Neural cell (in vitro differentiated cells): ENCODE results near the gene GRAP2. TPM values are rescaled to one million over a fixed set of nuclear protein-coding genes. Genes with fewer than 3 reads are reported as not detected.

ENCODE experiments used
- H2AFZ ChIP-seq: fragments of 200-600, 300-800 bp; sonication (generic), shearing (Covaris generic); 2 replicates; pipeline ENCODE4 v1.6.0; 2014; ENCODE audit warnings: low read depth, mild to moderate bottlenecking, antibody characterized with exemption, low read length, moderate library complexity
- H3F3A ChIP-seq: fragments of 200-600 bp; shearing (Covaris generic); 2 replicates; pipeline ENCODE4 v1.6.1; 2016; ENCODE audit warnings: mild to moderate bottlenecking, moderate library complexity, mixed read lengths, antibody characterized with exemption, low read length; ENCODE audit not compliant: insufficient read depth, poor library complexity, severe bottlenecking
- H3K27ac ChIP-seq: fragments of 200-600, 300-800 bp; sonication (generic), shearing (Covaris generic); 2 replicates; pipeline ENCODE4 v1.5.1; 2014; ENCODE audit warnings: mild to moderate bottlenecking, low read length, moderate library complexity
- H3K27me3 ChIP-seq: fragments of 300-800, 200-600 bp; sonication (generic), shearing (Covaris generic); 2 replicates; pipeline ENCODE4 v1.6.0; 2014; ENCODE audit warnings: mild to moderate bottlenecking, low read depth, low read length, moderate library complexity; ENCODE audit not compliant: insufficient read depth
- H3K36me3 ChIP-seq: fragments of 300-800, 200-600 bp; sonication (generic), shearing (Covaris generic); 2 replicates; pipeline ENCODE4 v1.5.1; 2014; ENCODE audit warnings: mild to moderate bottlenecking, antibody characterized with exemption, low read length, moderate library complexity; ENCODE audit not compliant: insufficient read depth
- H3K4me2 ChIP-seq: fragments of 300-800, 200-600 bp; sonication (generic), shearing (Covaris generic); 2 replicates; pipeline ENCODE4 v1.6.0; 2014; ENCODE audit warnings: mild to moderate bottlenecking, low read length
- H3K4me3 ChIP-seq: fragments of 300-800, 200-600 bp; sonication (generic), shearing (Covaris generic); 2 replicates; pipeline ENCODE4 v1.5.1; 2014; ENCODE audit warnings: mild to moderate bottlenecking, low read length, moderate library complexity
- H3K79me2 ChIP-seq: fragments of 200-600 bp; shearing (Covaris generic); replicated peaks from 2 replicates; pipeline ENCODE4 v1.6.0; 2014; ENCODE audit warnings: mild to moderate bottlenecking, low read length, moderate library complexity; ENCODE audit not compliant: insufficient read depth
- H3K9ac ChIP-seq: fragments of 300-800, 200-600 bp; sonication (generic), shearing (Covaris generic); 2 replicates; pipeline ENCODE4 v1.6.1; 2016; ENCODE audit warnings: mild to moderate bottlenecking, low read length, mixed read lengths
- H3K9me2 ChIP-seq: fragments of 200-600 bp; shearing (Covaris generic); 2 replicates; pipeline ENCODE4 v1.6.1; 2016; ENCODE audit warnings: mild to moderate bottlenecking, low read length, mixed read lengths; ENCODE audit not compliant: insufficient read depth
- H3K9me3 ChIP-seq: fragments of 200-600, 300-800 bp; sonication (generic), shearing (Covaris generic); 2 replicates; pipeline ENCODE4 v1.6.1; 2016; ENCODE audit warnings: mild to moderate bottlenecking, mixed run types, low read length, moderate library complexity, mixed read lengths
- H4K20me1 ChIP-seq: fragments of 200-600 bp; shearing (Covaris generic); 2 replicates; pipeline ENCODE4 v1.6.1; 2016; ENCODE audit warnings: mild to moderate bottlenecking, mixed run types; ENCODE audit not compliant: insufficient read depth
- EP300 ChIP-seq: fragments of 450-650 bp; conservative IDR thresholded peaks from 2 replicates; pipeline ENCODE4 v1.6.1; 2014; ENCODE audit warnings: antibody characterized with exemption, mild to moderate bottlenecking, moderate library complexity; ENCODE audit not compliant: poor library complexity, severe bottlenecking
- EZH2 ChIP-seq: fragments of 200-600, 300-800 bp; shearing (Covaris generic), sonication (generic); IDR thresholded peaks from 2 replicates; pipeline ENCODE4 v1.6.1; 2014; ENCODE audit warnings: antibody characterized with exemption, low read length, borderline replicate concordance, mild to moderate bottlenecking; ENCODE audit not compliant: insufficient read depth, poor library complexity, severe bottlenecking
- MXI1 ChIP-seq: fragments of 450-650 bp; conservative IDR thresholded peaks from 2 replicates; pipeline ENCODE4 v1.6.1; 2014; ENCODE audit warnings: antibody characterized with exemption, mild to moderate bottlenecking; ENCODE audit not compliant: poor library complexity, severe bottlenecking
- POLR2AphosphoS5 ChIP-seq: IDR thresholded peaks from 2 replicates; pipeline ENCODE4 v1.6.1; 2012
- RAD21 ChIP-seq: fragments of 450-650 bp; conservative IDR thresholded peaks from 2 replicates; pipeline ENCODE4 v1.6.1; 2014; ENCODE audit warnings: antibody characterized with exemption, mild to moderate bottlenecking, moderate library complexity
- SMC3 ChIP-seq: fragments of 450-650 bp; conservative IDR thresholded peaks from 2 replicates; pipeline ENCODE4 v1.6.1; 2014; ENCODE audit warnings: antibody characterized with exemption, mild to moderate bottlenecking, moderate library complexity; ENCODE audit not compliant: poor library complexity
- TAF1 ChIP-seq: IDR thresholded peaks from 2 replicates; pipeline ENCODE4 v1.6.1; 2012; ENCODE audit warnings: low read depth
- polyA plus RNA-seq: library from polyadenylated mRNA; depleted of rRNA; stranded (reverse); fragments of >200 nt; gene quantifications from 2 replicates; pipeline ENCODE4 v1.2.3, GENCODE V29; 2014
- TF ChIP-seq, protein P1 (sequence below): IDR thresholded peaks from 2 replicates; pipeline ENCODE4 v1.6.1; 2012; ENCODE audit warnings: borderline replicate concordance
- TF ChIP-seq, protein P2 (sequence below): fragments of 450-650 bp; IDR thresholded peaks from 2 replicates; pipeline ENCODE4 v1.5.1; 2014; ENCODE audit warnings: antibody characterized with exemption, mild to moderate bottlenecking, moderate library complexity; ENCODE audit not compliant: poor library complexity, severe bottlenecking

GRAP2 gene
- polyA plus RNA-seq, 1 donor from 2014 or later, result 0.30 TPM

DNA sequence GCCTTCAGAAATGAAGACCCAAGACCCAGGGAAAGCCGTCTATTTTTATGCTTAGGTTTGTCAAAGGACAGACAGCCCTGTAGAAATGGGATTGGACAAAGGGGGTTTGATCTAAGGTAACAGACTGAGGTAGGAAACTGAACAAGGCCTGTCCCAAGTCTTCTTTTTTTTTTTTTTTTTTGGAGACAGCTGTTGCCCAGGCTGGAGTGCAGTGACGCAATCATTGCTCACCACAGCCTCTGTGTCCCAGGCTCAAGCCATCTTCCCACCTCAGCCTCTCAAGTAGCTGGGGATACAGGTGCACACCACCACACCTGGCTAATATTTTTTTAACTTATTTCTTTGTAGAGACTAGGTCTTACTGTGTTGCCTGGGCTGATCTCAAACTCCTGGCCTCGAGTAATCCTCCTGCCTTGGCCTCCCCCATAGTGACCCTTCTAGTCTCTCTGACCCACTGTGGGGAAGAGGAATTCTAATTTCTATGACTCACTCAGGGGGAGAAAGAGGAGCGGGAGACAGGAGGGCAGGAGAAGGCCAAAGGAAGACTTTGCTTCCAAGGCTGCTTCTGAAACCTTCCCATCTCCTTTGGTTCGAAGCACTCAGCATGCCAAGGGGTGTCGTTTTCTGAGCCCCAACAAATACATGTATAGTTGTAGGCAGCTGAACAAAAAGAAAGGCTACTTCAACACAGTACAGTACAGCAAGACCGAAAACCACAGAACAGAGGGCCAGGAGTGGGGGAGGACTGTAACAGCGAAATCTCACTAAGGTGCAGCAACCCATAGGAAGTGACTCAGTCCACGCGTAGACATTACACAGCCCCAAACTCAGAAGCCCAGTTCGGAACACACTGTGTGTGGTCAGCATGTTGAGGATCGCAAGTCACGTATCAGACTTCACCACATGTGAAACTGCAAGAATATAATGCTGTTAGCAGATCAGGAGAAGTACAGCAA is 60.2 kb downstream of the GRAP2 start:
- no peaks in the 10 kb centered on the region for H3K9me3 ChIP-seq
- no peak overlapping the region for H3K27ac ChIP-seq
- no peaks in the 10 kb centered on the region for H3K27me3 ChIP-seq
- no peak overlapping the region for H3K9ac ChIP-seq
- H3K36me3 ChIP-seq, result no peaks in the 10 kb centered on the region
- H3K4me3 ChIP-seq, result no peak overlapping the region
- H3K79me2 ChIP-seq, result no peaks in the 10 kb centered on the region
- H3K9me2 ChIP-seq, result no peaks in the 10 kb centered on the region
- H3K4me2 ChIP-seq, result no peak overlapping the region
- no peaks in the 10 kb centered on the region for H3F3A ChIP-seq
- H2AFZ ChIP-seq, result no peak overlapping the region
- no peak for TF ChIP-seq SMC3
- H4K20me1 ChIP-seq, result no peaks in the 10 kb centered on the region

DNA sequence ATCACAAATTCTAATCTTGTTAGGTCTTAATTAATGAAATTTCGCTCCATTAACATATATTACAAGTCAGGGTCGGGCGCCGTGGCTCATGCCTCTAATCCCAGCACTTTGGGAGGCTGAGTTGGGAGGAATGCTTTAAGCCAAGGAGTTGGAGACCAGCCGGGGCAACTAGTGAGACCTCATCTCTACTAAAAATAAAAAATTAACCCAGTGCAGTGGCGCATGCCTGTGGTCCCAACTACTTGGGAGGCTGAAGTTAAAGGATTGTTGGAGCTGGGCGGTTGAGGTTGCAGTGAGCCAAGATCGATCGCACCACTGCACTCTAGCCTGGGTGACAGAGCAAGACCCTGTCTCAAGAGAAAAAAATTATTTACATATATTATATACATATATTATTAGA is 61.2 kb downstream of the GRAP2 start:
- Histone ChIP-seq H3K79me2 (no peaks in the 10 kb centered on the region), H3K36me3 (no peaks in the 10 kb centered on the region), H4K20me1 (no peaks in the 10 kb centered on the region), H3K27ac (no peak overlapping the region), H3F3A (no peaks in the 10 kb centered on the region), H3K4me3 (no peak overlapping the region), H3K27me3 (no peaks in the 10 kb centered on the region), H3K9ac (no peak overlapping the region), H3K4me2 (no peak overlapping the region), H3K9me2 (no peaks in the 10 kb centered on the region), H2AFZ (no peak overlapping the region), H3K9me3 (no peaks in the 10 kb centered on the region)
- TF ChIP-seq TAF1, result no peak
- TF ChIP-seq, protein P1, sequence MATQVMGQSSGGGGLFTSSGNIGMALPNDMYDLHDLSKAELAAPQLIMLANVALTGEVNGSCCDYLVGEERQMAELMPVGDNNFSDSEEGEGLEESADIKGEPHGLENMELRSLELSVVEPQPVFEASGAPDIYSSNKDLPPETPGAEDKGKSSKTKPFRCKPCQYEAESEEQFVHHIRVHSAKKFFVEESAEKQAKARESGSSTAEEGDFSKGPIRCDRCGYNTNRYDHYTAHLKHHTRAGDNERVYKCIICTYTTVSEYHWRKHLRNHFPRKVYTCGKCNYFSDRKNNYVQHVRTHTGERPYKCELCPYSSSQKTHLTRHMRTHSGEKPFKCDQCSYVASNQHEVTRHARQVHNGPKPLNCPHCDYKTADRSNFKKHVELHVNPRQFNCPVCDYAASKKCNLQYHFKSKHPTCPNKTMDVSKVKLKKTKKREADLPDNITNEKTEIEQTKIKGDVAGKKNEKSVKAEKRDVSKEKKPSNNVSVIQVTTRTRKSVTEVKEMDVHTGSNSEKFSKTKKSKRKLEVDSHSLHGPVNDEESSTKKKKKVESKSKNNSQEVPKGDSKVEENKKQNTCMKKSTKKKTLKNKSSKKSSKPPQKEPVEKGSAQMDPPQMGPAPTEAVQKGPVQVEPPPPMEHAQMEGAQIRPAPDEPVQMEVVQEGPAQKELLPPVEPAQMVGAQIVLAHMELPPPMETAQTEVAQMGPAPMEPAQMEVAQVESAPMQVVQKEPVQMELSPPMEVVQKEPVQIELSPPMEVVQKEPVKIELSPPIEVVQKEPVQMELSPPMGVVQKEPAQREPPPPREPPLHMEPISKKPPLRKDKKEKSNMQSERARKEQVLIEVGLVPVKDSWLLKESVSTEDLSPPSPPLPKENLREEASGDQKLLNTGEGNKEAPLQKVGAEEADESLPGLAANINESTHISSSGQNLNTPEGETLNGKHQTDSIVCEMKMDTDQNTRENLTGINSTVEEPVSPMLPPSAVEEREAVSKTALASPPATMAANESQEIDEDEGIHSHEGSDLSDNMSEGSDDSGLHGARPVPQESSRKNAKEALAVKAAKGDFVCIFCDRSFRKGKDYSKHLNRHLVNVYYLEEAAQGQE, result no peak
- no peak for TF ChIP-seq MXI1
- TF ChIP-seq, protein P2, sequence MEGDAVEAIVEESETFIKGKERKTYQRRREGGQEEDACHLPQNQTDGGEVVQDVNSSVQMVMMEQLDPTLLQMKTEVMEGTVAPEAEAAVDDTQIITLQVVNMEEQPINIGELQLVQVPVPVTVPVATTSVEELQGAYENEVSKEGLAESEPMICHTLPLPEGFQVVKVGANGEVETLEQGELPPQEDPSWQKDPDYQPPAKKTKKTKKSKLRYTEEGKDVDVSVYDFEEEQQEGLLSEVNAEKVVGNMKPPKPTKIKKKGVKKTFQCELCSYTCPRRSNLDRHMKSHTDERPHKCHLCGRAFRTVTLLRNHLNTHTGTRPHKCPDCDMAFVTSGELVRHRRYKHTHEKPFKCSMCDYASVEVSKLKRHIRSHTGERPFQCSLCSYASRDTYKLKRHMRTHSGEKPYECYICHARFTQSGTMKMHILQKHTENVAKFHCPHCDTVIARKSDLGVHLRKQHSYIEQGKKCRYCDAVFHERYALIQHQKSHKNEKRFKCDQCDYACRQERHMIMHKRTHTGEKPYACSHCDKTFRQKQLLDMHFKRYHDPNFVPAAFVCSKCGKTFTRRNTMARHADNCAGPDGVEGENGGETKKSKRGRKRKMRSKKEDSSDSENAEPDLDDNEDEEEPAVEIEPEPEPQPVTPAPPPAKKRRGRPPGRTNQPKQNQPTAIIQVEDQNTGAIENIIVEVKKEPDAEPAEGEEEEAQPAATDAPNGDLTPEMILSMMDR, result no peak
- TF ChIP-seq EP300, result no peak
- no peak for TF ChIP-seq POLR2AphosphoS5
- TF ChIP-seq EZH2, result no peak
- no peak for TF ChIP-seq RAD21
- no peak for TF ChIP-seq SMC3
